HepG2 (cell line): ENCODE measurements around the gene SLC8B1. TPM values are rescaled to one million over a fixed set of nuclear protein-coding genes. Genes with fewer than 3 reads are reported as not detected.

ENCODE experiments used
- ATAC-seq: fragments of 200-7000 bp; cut with Tn5 transposase; 3 replicates; pipeline ENCODE4 v1.9.1; 2020; ENCODE audit warnings: mild to moderate bottlenecking, moderate library complexity
- BruUV-seq: library from RNA; stranded (reverse); fragments of 400-500 nt; replicated peaks from 2 replicates; lab custom pipeline; 2021; lab: Mats Ljungman, UMichigan
- CTCF ChIA-PET: fragments of 300-600 bp; formaldehyde crosslinking; extraction: SDS; loops from one replicate; lab custom pipeline; 2021; ENCODE audit warnings: low total read pairs, inconsistent platforms, low intra/inter-chr PET ratio; lab: Yijun Ruan, JAX
- POLR2A ChIA-PET: fragments of 350-600 bp; sonication (Branson Sonifier 250); formaldehyde crosslinking; loops from one replicate; lab custom pipeline; 2020; ENCODE audit warnings: antibody characterized with exemption, inconsistent platforms; lab: Yijun Ruan, JAX
- DNase-seq: peaks from one replicate; pipeline ENCODE4 v3.0.0-alpha.2; 2015; ENCODE audit warnings: low spot score
- FAIRE-seq: peaks from 3 replicates; lab custom pipeline; 2011; peaks lifted over from hg19 to GRCh38; lab: Jason Lieb, UNC
- H2AFZ ChIP-seq: one replicate; pipeline ENCODE4 v1.6.1; 2011; ENCODE audit warnings: low read length, inconsistent platforms
- H3K27ac ChIP-seq: fragments of 300-600 bp; 3 replicates; pipeline ENCODE4 v1.8.0; 2011; ENCODE audit warnings: mixed run types, mild to moderate bottlenecking, mixed read lengths, low read length, inconsistent platforms; ENCODE audit not compliant: insufficient read depth; ENCODE audit errors: extremely low read length
- H3K27me3 ChIP-seq, 2 experiments: fragments of 200-600 bp in 1 of 2; 2 replicates in 1 of 2; 3 replicates in 1 of 2; pipeline versions ENCODE4 v1.6.0 to v1.8.0; 2011; ENCODE audit warnings: low read length in 2 of 2, mild to moderate bottlenecking in 2 of 2, moderate library complexity in 2 of 2, inconsistent platforms in 1 of 2; ENCODE audit not compliant: insufficient read depth in 2 of 2, control insufficient read depth in 1 of 2
- H3K36me3 ChIP-seq, 2 experiments: fragments of 200-600 bp in 1 of 2; replicated peaks in 1 of 2; 2 replicates in 1 of 2; 3 replicates in 1 of 2; pipeline versions ENCODE4 v1.5.1 to v1.8.0; 2011; ENCODE audit warnings: low read length in 2 of 2, inconsistent platforms in 1 of 2; ENCODE audit not compliant: insufficient read depth in 2 of 2, control insufficient read depth in 1 of 2
- H3K4me1 ChIP-seq: 2 replicates; pipeline ENCODE4 v1.5.1; 2012; ENCODE audit warnings: low read length, inconsistent platforms; ENCODE audit not compliant: insufficient read depth
- H3K4me2 ChIP-seq: 2 replicates; pipeline ENCODE4 v1.6.0; 2011; ENCODE audit warnings: low read depth, low read length, inconsistent platforms
- H3K4me3 ChIP-seq, 3 experiments: fragments of 200-600 bp in 1 of 3; sonication (generic), shearing (Covaris generic) in 1 of 3; replicated peaks in 1 of 3; 2 replicates each; pipeline ENCODE4 v1.5.1; 2011 to 2016; ENCODE audit warnings: low read length in 3 of 3, inconsistent platforms in 2 of 3, low read depth in 2 of 3, mild to moderate bottlenecking in 2 of 3, control low read depth in 1 of 3, mixed read lengths in 1 of 3; ENCODE audit not compliant: insufficient read depth in 1 of 3
- H3K79me2 ChIP-seq: one replicate; pipeline ENCODE4 v1.6.1; 2011; ENCODE audit warnings: low read length, inconsistent platforms; ENCODE audit not compliant: insufficient read depth
- H3K9ac ChIP-seq: 2 replicates; pipeline ENCODE4 v1.6.0; 2011; ENCODE audit warnings: mild to moderate bottlenecking, low read depth, low read length, inconsistent platforms; ENCODE audit not compliant: insufficient read depth
- H3K9me3 ChIP-seq: 2 replicates; pipeline ENCODE4 v1.5.1; 2012; ENCODE audit warnings: mild to moderate bottlenecking, low read length
- H4K20me1 ChIP-seq: 2 replicates; pipeline ENCODE4 v1.6.0; 2011; ENCODE audit warnings: inconsistent platforms, mild to moderate bottlenecking, low read length, moderate library complexity; ENCODE audit not compliant: insufficient read depth
- ATF6 ChIP-seq: sonication (generic); formaldehyde crosslinking; conservative IDR thresholded peaks from 2 replicates; pipeline ENCODE4 v1.4.0; 2020; ENCODE audit warnings: missing genetic modification reagents
- GATAD2A ChIP-seq: IDR thresholded peaks from 2 replicates; pipeline ENCODE4 v1.6.1; 2016
- MYNN ChIP-seq: sonication (generic); formaldehyde crosslinking; IDR thresholded peaks from 2 replicates; pipeline ENCODE4 v1.4.0; 2020; ENCODE audit warnings: mild to moderate bottlenecking, low read depth, missing genetic modification reagents
- PHF21A ChIP-seq: sonication (generic); formaldehyde crosslinking; IDR thresholded peaks from 2 replicates; pipeline ENCODE4 v1.5.0; 2020; ENCODE audit warnings: mild to moderate bottlenecking, missing genetic modification reagents
- REL ChIP-seq: sonication (generic); formaldehyde crosslinking; conservative IDR thresholded peaks from 2 replicates; pipeline ENCODE4 v1.8.0; 2022; ENCODE audit warnings: mild to moderate bottlenecking, missing genetic modification reagents, moderate library complexity
- SYNCRIP ChIP-seq: fragments of 200-400 bp; formaldehyde crosslinking; IDR thresholded peaks from 2 replicates; pipeline ENCODE4 v1.6.1; 2018; ENCODE audit warnings: mild to moderate bottlenecking, low read depth, low read length; ENCODE audit not compliant: insufficient read depth
- ZNF136 ChIP-seq: sonication (generic); formaldehyde crosslinking; IDR thresholded peaks from 2 replicates; pipeline ENCODE4 v1.8.1; 2022; ENCODE audit warnings: low read depth, mild to moderate bottlenecking, moderate library complexity, missing genetic modification reagents
- ZNF160 ChIP-seq: sonication (generic); formaldehyde crosslinking; IDR thresholded peaks from 2 replicates; pipeline ENCODE4 v1.8.0; 2022; ENCODE audit warnings: mild to moderate bottlenecking, inconsistent platforms, missing genetic modification reagents
- ZNF567 ChIP-seq: sonication (generic); formaldehyde crosslinking; IDR thresholded peaks from 2 replicates; pipeline ENCODE4 v1.8.1; 2023; ENCODE audit warnings: mild to moderate bottlenecking, missing genetic modification reagents, borderline replicate concordance
- ZNF576 ChIP-seq: sonication (generic); formaldehyde crosslinking; IDR thresholded peaks from 2 replicates; pipeline ENCODE4 v1.4.0; 2020; ENCODE audit warnings: mild to moderate bottlenecking, missing genetic modification reagents
- ZSCAN31 ChIP-seq: sonication (generic); formaldehyde crosslinking; IDR thresholded peaks from 2 replicates; pipeline ENCODE4 v1.5.0; 2020; ENCODE audit warnings: low read depth, mild to moderate bottlenecking, missing genetic modification reagents
- WGBS: methylation state at CpG from one replicate; pipeline ENCODE4 v1.1.6; 2017; ENCODE audit warnings: low lambda C conversion rate; 5-methylcytosine and 5-hydroxymethylcytosine counted together
- in situ Hi-C: cut with HindIII; loops from 2 replicates; pipeline ENCODE4 v1.10.0; 2017; ENCODE audit warnings: low pct_unique_long_range_greater_than_20kb; ENCODE audit not compliant: extremely low pct_ligation_motif_present
- intact Hi-C: fragments of 100-400 bp; cut with micrococcal nuclease; formaldehyde crosslinking; loops from one replicate; pipeline ENCODE4 v1.10.0; 2022; ENCODE audit not compliant: unreplicated experiment
- polyA plus RNA-seq, 8 experiments: library from polyadenylated mRNA; depleted of rRNA in 3 of 8; stranded (reverse) in 7 of 8; unstranded in 1 of 8; fragments of >200 nt; fragmentation: Illumina TruSeq in 4 of 8; extraction: Trizol in 4 of 8; gene quantifications; 2 replicates each; pipeline versions ENCODE4 v1.2.1 to v1.2.3, GENCODE V29; 2011 to 2016; ENCODE audit warnings: low read depth in 4 of 8, missing spikeins in 1 of 8, mixed read lengths in 1 of 8; ENCODE audit not compliant: insufficient read depth in 1 of 8
- total RNA-seq, 5 experiments: library from RNA; depleted of rRNA; stranded (reverse); fragments of >200 nt; fragmentation: Illumina TruSeq; extraction: Trizol; gene quantifications; 2 replicates each; pipeline ENCODE4 v1.2.3, GENCODE V29; 2016; ENCODE audit warnings: low read depth in 1 of 5

SLC8B1 gene
- total and polyA plus RNA-seq, 2 of the 13 experiments (the other 11 are each of a cell fraction or from before 2014, with no cell fraction given): 6.8 to 8.0 TPM

GRCh38 chr12:113340061-113340460, 5.2 kb upstream of the SLC8B1 start:
- Histone ChIP-seq H3K9ac (no peak overlapping the region), H4K20me1 (no peaks in the 10 kb centered on the region), H3K36me3 (no peaks in the 10 kb centered on the region), H2AFZ (no peak overlapping the region), H3K27ac (no peak overlapping the region), H3K27me3 (peaks cover 0 to 1% of the 10 kb centered on the region in 2 experiments; a peak in 1 of 5 replicates), H3K79me2 (no peaks in the 10 kb centered on the region), H3K4me1 (peaks cover 8% of the 10 kb centered on the region; the same call in 1 of the 2 replicates), H3K4me2 (no peak overlapping the region), H3K9me3 (no peaks in the 10 kb centered on the region), H3K4me3 (no peak overlapping the region)
- in situ Hi-C loops (no loop called here), intact Hi-C loops (no loop called here)
- POLR2A ChIA-PET: no interaction called here
- TF ChIP-seq ATF6 (CRISPR knock-in tag): no peak
- TF ChIP-seq PHF21A (CRISPR knock-in tag): no peak
- TF ChIP-seq ZSCAN31 (CRISPR knock-in tag): no peak
- TF ChIP-seq ZNF160: no peak
- TF ChIP-seq SYNCRIP: no peak
- TF ChIP-seq REL (CRISPR knock-in tag): no peak
- FAIRE-seq (no peak), DNase-seq (no peak), ATAC-seq (no peak)
- WGBS: 32% methylated on average over 3 of the region's 3 CpGs
- CTCF ChIA-PET: no interaction called here
- BruUV-seq: no TSS peak

GRCh38 chr12:113339540-113339939, 4.6 kb upstream of the SLC8B1 start:
- TF ChIP-seq ZNF567 (CRISPR knock-in tag) (no peak), ZNF576 (CRISPR knock-in tag) (no peak), GATAD2A (no peak), ZNF136 (CRISPR knock-in tag) (no peak), MYNN (no peak)
- TF ChIP-seq, all 625 proteins: peak for 0
- no peaks in the 10 kb centered on the region for H4K20me1 ChIP-seq
- no TSS peak for BruUV-seq
- 44% methylated on average over 5 of the region's 5 CpGs for WGBS
- no peaks in the 10 kb centered on the region for H3K79me2 ChIP-seq
- no peak overlapping the region for H3K27ac ChIP-seq
- FAIRE-seq: no peak
- no peak overlapping the region for H3K4me3 ChIP-seq
- peaks cover 0 to 1% of the 10 kb centered on the region in 2 experiments; a peak in 1 of 5 replicates for H3K27me3 ChIP-seq
- DNase-seq: no peak
- no peaks in the 10 kb centered on the region for H3K9me3 ChIP-seq
- no peak overlapping the region for H3K9ac ChIP-seq
- no peaks in the 10 kb centered on the region for H3K36me3 ChIP-seq
- in situ Hi-C loops (no loop called here), intact Hi-C loops (no loop called here)
- H3K4me2 ChIP-seq: no peak overlapping the region
- peaks cover 9% of the 10 kb centered on the region for H3K4me1 ChIP-seq
- no peak for ATAC-seq
- POLR2A ChIA-PET: no interaction called here
- no peak overlapping the region for H2AFZ ChIP-seq
- CTCF ChIA-PET: no interaction called here
